HEK293 (cell line): ENCODE results near the gene DOP1A.

Experiments used
- ATF2 ChIP-seq: fragments of 450-650 bp; formaldehyde crosslinking; IDR thresholded peaks from 2 replicates; pipeline ENCODE4 v1.5.1; 2016; ENCODE audit warnings: missing biosample characterization, missing genetic modification characterization, low read depth
- GLI2 ChIP-seq: fragments of 450-650 bp; formaldehyde crosslinking; IDR thresholded peaks from 2 replicates; pipeline ENCODE4; 2017; ENCODE audit warnings: missing biosample characterization, missing genetic modification characterization, low read depth, borderline replicate concordance
- HOXA7 ChIP-seq: sonication (generic); formaldehyde crosslinking; IDR thresholded peaks from 2 replicates; pipeline ENCODE4 v1.8.1; 2022; ENCODE audit warnings: missing genetic modification reagents, borderline replicate concordance
- HOXC10 ChIP-seq: sonication (generic); formaldehyde crosslinking; IDR thresholded peaks from 2 replicates; pipeline ENCODE4 v1.8.1; 2023; ENCODE audit warnings: mild to moderate bottlenecking, missing genetic modification reagents
- IKZF3 ChIP-seq: fragments of 450-650 bp; IDR thresholded peaks from 2 replicates; pipeline ENCODE4 v1.5.0; 2018; ENCODE audit warnings: missing biosample characterization, mild to moderate bottlenecking, missing genetic modification characterization, moderate library complexity
- KLF16 ChIP-seq: fragments of 450-650 bp; formaldehyde crosslinking; IDR thresholded peaks from 2 replicates; pipeline ENCODE4 v1.5.1; 2017; ENCODE audit warnings: missing biosample characterization, missing genetic modification characterization
- REPIN1 ChIP-seq: fragments of 450-650 bp; formaldehyde crosslinking; IDR thresholded peaks from 2 replicates; pipeline ENCODE4 v1.5.1; 2017; ENCODE audit warnings: missing biosample characterization, missing genetic modification characterization, low read depth
- TCF7L2 ChIP-seq: IDR thresholded peaks from 2 replicates; pipeline ENCODE4 v1.6.1; 2011; ENCODE audit warnings: low read depth, mild to moderate bottlenecking, inconsistent platforms, low read length, moderate library complexity, borderline replicate concordance
- ZFHX2 ChIP-seq: fragments of 450-650 bp; formaldehyde crosslinking; conservative IDR thresholded peaks from 2 replicates; pipeline ENCODE4 v1.5.1; 2016; ENCODE audit warnings: missing biosample characterization, missing genetic modification characterization
- ZNF112 ChIP-seq: fragments of 450-650 bp; formaldehyde crosslinking; IDR thresholded peaks from 2 replicates; pipeline ENCODE4 v1.5.0; 2017; ENCODE audit warnings: missing biosample characterization, missing genetic modification characterization
- ZNF140 ChIP-seq: fragments of 450-650 bp; formaldehyde crosslinking; IDR thresholded peaks from 2 replicates; pipeline ENCODE4 v1.5.1; 2016; ENCODE audit warnings: missing biosample characterization, missing genetic modification characterization
- ZNF214 ChIP-seq: fragments of 450-650 bp; formaldehyde crosslinking; IDR thresholded peaks from 2 replicates; pipeline ENCODE4 v1.5.1; 2017; ENCODE audit warnings: missing biosample characterization, mild to moderate bottlenecking, missing genetic modification characterization, borderline replicate concordance
- ZNF292 ChIP-seq: fragments of 450-650 bp; formaldehyde crosslinking; IDR thresholded peaks from 2 replicates; pipeline ENCODE4 v1.5.1; 2016; ENCODE audit warnings: low read depth, missing biosample characterization, missing genetic modification characterization, borderline replicate concordance
- ZNF302 ChIP-seq: fragments of 450-650 bp; formaldehyde crosslinking; IDR thresholded peaks from 2 replicates; pipeline ENCODE4 v1.5.1; 2016; ENCODE audit warnings: missing biosample characterization, missing genetic modification characterization, low read depth
- ZNF366 ChIP-seq: fragments of 450-650 bp; formaldehyde crosslinking; conservative IDR thresholded peaks from 2 replicates; pipeline ENCODE4 v1.5.1; 2016; ENCODE audit warnings: missing biosample characterization, missing genetic modification characterization
- ZNF423 ChIP-seq: fragments of 450-650 bp; formaldehyde crosslinking; IDR thresholded peaks from 2 replicates; pipeline ENCODE4 v1.5.1; 2016; ENCODE audit warnings: missing biosample characterization, missing genetic modification characterization
- ZNF449 ChIP-seq: fragments of 450-650 bp; formaldehyde crosslinking; IDR thresholded peaks from 2 replicates; pipeline ENCODE4 v1.5.1; 2017; ENCODE audit warnings: missing biosample characterization, mild to moderate bottlenecking, missing genetic modification characterization, moderate library complexity
- ZNF473 ChIP-seq: fragments of 450-650 bp; formaldehyde crosslinking; IDR thresholded peaks from 2 replicates; pipeline ENCODE4 v1.5.1; 2017; ENCODE audit warnings: missing biosample characterization, missing genetic modification characterization
- ZNF571 ChIP-seq: fragments of 450-650 bp; formaldehyde crosslinking; IDR thresholded peaks from 2 replicates; pipeline ENCODE4 v1.5.0; 2017; ENCODE audit warnings: missing biosample characterization, missing genetic modification characterization
- ZNF624 ChIP-seq: fragments of 450-650 bp; formaldehyde crosslinking; IDR thresholded peaks from 2 replicates; pipeline ENCODE4 v1.5.1; 2017; ENCODE audit warnings: missing biosample characterization, missing genetic modification characterization
- ZNF626 ChIP-seq: fragments of 450-650 bp; sonication (Bioruptor Pico); formaldehyde crosslinking; IDR thresholded peaks from 2 replicates; pipeline ENCODE4 v1.5.1; 2018; ENCODE audit warnings: missing biosample characterization, missing genetic modification characterization, inconsistent platforms
- ZNF677 ChIP-seq: fragments of 450-650 bp; IDR thresholded peaks from 2 replicates; pipeline ENCODE4 v1.5.0; 2018; ENCODE audit warnings: missing biosample characterization, mild to moderate bottlenecking, missing genetic modification characterization, moderate library complexity
- ZNF747 ChIP-seq: fragments of 450-650 bp; formaldehyde crosslinking; IDR thresholded peaks from 2 replicates; pipeline ENCODE4 v1.5.1; 2016; ENCODE audit warnings: missing biosample characterization, missing genetic modification characterization
- ZNF768 ChIP-seq: fragments of 450-650 bp; formaldehyde crosslinking; IDR thresholded peaks from 2 replicates; pipeline ENCODE4 v1.5.1; 2018; ENCODE audit warnings: missing biosample characterization, mild to moderate bottlenecking, missing genetic modification characterization
- ZNF791 ChIP-seq: fragments of 450-650 bp; formaldehyde crosslinking; IDR thresholded peaks from 2 replicates; pipeline ENCODE4 v1.5.1; 2016; ENCODE audit warnings: missing biosample characterization, missing genetic modification characterization
- TF ChIP-seq, protein P1 (sequence below): fragments of 450-650 bp; formaldehyde crosslinking; IDR thresholded peaks from 2 replicates; pipeline ENCODE4 v1.5.1; 2016; ENCODE audit warnings: missing biosample characterization, missing genetic modification characterization
- TF ChIP-seq, protein P2 (sequence below): fragments of 450-650 bp; formaldehyde crosslinking; IDR thresholded peaks from 2 replicates; pipeline ENCODE4; 2016; ENCODE audit warnings: missing biosample characterization, missing genetic modification characterization
- TF ChIP-seq, protein P3 (sequence below): fragments of 450-650 bp; formaldehyde crosslinking; IDR thresholded peaks from 2 replicates; pipeline ENCODE4 v1.5.1; 2017; ENCODE audit warnings: missing biosample characterization, missing genetic modification characterization
- TF ChIP-seq, protein P4 (sequence below): fragments of 450-650 bp; formaldehyde crosslinking; IDR thresholded peaks from 2 replicates; pipeline ENCODE4 v1.5.1; 2016; ENCODE audit warnings: missing biosample characterization, missing genetic modification characterization
- TF ChIP-seq, protein P5 (sequence below): fragments of 450-650 bp; formaldehyde crosslinking; IDR thresholded peaks from 2 replicates; pipeline ENCODE4 v1.5.1; 2016; ENCODE audit warnings: missing biosample characterization, missing genetic modification characterization, borderline replicate concordance

DOP1A gene

GRCh38 chr6:83192871-83193746 lies 125.6 kb downstream of the DOP1A start, which contains the start of the genes PGM3 and RWDD2A (continued):
- TF ChIP-seq ZNF747 (tag by site-specific recombination) = no peak
- no peak for TF ChIP-seq ZNF677 (tag by site-specific recombination)
- TF ChIP-seq ZNF768 (tag by site-specific recombination) = no peak
- no peak for TF ChIP-seq ZNF214
- no peak for TF ChIP-seq ZNF571 (tag by site-specific recombination)
- TF ChIP-seq ZNF791 (tag by site-specific recombination) = no peak
- TF ChIP-seq HOXA7 (CRISPR knock-in tag) = no peak
- TF ChIP-seq, protein P1, sequence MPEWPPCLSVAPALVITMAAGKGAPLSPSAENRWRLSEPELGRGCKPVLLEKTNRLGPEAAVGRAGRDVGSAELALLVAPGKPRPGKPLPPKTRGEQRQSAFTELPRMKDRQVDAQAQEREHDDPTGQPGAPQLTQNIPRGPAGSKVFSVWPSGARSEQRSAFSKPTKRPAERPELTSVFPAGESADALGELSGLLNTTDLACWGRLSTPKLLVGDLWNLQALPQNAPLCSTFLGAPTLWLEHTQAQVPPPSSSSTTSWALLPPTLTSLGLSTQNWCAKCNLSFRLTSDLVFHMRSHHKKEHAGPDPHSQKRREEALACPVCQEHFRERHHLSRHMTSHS = no peak
- TF ChIP-seq REPIN1 (tag by site-specific recombination) = peak; percentile 83; the same call in 1 of the 2 replicates
- no peak for TF ChIP-seq ZNF624 (tag by site-specific recombination)
- TF ChIP-seq ZNF292 (tag by site-specific recombination) = no peak
- TF ChIP-seq ZNF302 (tag by site-specific recombination) = no peak
- no peak for TF ChIP-seq ZNF626
- TF ChIP-seq ZFHX2 = peak; percentile 59; the same call in 1 of the 2 replicates
- TF ChIP-seq GLI2 (tag by site-specific recombination) = no peak
- no peak for TF ChIP-seq ATF2 (tag by site-specific recombination)
- TF ChIP-seq, protein P2, sequence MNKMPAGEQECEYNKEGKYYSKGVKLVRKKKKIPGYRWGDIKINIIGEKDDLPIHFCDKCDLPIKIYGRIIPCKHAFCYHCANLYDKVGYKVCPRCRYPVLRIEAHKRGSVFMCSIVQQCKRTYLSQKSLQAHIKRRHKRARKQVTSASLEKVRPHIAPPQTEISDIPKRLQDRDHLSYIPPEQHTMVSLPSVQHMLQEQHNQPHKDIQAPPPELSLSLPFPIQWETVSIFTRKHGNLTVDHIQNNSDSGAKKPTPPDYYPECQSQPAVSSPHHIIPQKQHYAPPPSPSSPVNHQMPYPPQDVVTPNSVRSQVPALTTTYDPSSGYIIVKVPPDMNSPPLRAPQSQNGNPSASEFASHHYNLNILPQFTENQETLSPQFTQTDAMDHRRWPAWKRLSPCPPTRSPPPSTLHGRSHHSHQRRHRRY (tag by site-specific recombination) = no peak
- TF ChIP-seq, protein P3, sequence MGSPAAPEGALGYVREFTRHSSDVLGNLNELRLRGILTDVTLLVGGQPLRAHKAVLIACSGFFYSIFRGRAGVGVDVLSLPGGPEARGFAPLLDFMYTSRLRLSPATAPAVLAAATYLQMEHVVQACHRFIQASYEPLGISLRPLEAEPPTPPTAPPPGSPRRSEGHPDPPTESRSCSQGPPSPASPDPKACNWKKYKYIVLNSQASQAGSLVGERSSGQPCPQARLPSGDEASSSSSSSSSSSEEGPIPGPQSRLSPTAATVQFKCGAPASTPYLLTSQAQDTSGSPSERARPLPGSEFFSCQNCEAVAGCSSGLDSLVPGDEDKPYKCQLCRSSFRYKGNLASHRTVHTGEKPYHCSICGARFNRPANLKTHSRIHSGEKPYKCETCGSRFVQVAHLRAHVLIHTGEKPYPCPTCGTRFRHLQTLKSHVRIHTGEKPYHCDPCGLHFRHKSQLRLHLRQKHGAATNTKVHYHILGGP (tag by site-specific recombination) = no peak
- TF ChIP-seq KLF16 (tag by site-specific recombination) = peak; percentile 91
- TF ChIP-seq, protein P4, sequence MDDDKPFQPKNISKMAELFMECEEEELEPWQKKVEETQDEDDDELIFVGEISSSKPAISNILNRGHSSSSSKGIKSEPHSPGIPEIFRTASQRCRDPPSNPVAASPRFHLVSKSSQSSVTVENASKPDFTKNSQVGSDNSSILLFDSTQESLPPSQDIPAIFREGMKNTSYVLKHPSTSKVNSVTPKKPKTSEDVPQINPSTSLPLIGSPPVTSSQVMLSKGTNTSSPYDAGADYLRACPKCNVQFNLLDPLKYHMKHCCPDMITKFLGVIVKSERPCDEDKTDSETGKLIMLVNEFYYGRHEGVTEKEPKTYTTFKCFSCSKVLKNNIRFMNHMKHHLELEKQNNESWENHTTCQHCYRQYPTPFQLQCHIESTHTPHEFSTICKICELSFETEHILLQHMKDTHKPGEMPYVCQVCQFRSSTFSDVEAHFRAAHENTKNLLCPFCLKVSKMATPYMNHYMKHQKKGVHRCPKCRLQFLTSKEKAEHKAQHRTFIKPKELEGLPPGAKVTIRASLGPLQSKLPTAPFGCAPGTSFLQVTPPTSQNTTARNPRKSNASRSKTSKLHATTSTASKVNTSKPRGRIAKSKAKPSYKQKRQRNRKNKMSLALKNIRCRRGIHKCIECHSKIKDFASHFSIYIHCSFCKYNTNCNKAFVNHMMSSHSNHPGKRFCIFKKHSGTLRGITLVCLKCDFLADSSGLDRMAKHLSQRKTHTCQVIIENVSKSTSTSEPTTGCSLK = no peak
- peak; percentile 64 for TF ChIP-seq ZNF449 (tag by site-specific recombination)
- TF ChIP-seq ZNF423 (tag by site-specific recombination) = peak; percentile 92
- TF ChIP-seq IKZF3 = no peak
- no peak for TF ChIP-seq ZNF140 (tag by site-specific recombination)
- TF ChIP-seq HOXC10 = no peak; the same call in 1 of the 2 replicates
- no peak for TF ChIP-seq ZNF366 (tag by site-specific recombination)
- no peak for TF ChIP-seq TCF7L2
- TF ChIP-seq ZNF473 (tag by site-specific recombination) = no peak
- TF ChIP-seq, protein P5, sequence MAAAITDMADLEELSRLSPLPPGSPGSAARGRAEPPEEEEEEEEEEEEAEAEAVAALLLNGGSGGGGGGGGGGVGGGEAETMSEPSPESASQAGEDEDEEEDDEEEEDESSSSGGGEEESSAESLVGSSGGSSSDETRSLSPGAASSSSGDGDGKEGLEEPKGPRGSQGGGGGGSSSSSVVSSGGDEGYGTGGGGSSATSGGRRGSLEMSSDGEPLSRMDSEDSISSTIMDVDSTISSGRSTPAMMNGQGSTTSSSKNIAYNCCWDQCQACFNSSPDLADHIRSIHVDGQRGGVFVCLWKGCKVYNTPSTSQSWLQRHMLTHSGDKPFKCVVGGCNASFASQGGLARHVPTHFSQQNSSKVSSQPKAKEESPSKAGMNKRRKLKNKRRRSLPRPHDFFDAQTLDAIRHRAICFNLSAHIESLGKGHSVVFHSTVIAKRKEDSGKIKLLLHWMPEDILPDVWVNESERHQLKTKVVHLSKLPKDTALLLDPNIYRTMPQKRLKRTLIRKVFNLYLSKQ = no peak
- no peak for TF ChIP-seq ZNF112 (tag by site-specific recombination)
